K562 (cell line): ENCODE results near the gene TFAP2A. TPM values are rescaled to one million over a fixed set of nuclear protein-coding genes. Genes with fewer than 3 reads are reported as not detected.

Experiments used
- CUX1 ChIP-seq: fragments of 200-800 bp; sonication (Bioruptor generic); IDR thresholded peaks from 2 replicates; pipeline ENCODE4 v1.6.1; 2016; ENCODE audit warnings: missing genetic modification characterization, missing compliant biosample characterization
- HOXB6 ChIP-seq: fragments of 250-450 bp; sonication (Bioruptor Pico); IDR thresholded peaks from 2 replicates; pipeline ENCODE4 v1.5.1; 2022; ENCODE audit warnings: mild to moderate bottlenecking, borderline replicate concordance
- LEF1 ChIP-seq: fragments of 450-650 bp; IDR thresholded peaks from 2 replicates; pipeline ENCODE4 v1.6.1; 2016; ENCODE audit warnings: mild to moderate bottlenecking
- MAFF ChIP-seq: IDR thresholded peaks from 2 replicates; pipeline ENCODE4 v1.6.1; 2012; ENCODE audit warnings: low read length, improper control_type of control experiment
- MNT ChIP-seq, 2 experiments: fragments of 450-650 bp; conservative IDR thresholded peaks; 2 replicates each; pipeline ENCODE4 v1.6.1; 2017; ENCODE audit warnings: mild to moderate bottlenecking in 2 of 2, moderate library complexity in 2 of 2
- PKNOX1 ChIP-seq: fragments of 450-650 bp; IDR thresholded peaks from 2 replicates; pipeline ENCODE4 v1.6.1; 2016
- THAP7 ChIP-seq: fragments of 250-450 bp; sonication (Bioruptor Pico); IDR thresholded peaks from 2 replicates; pipeline ENCODE4 v1.5.0; 2021
- ZBTB49 ChIP-seq: sonication (generic); formaldehyde crosslinking; IDR thresholded peaks from 2 replicates; pipeline ENCODE4 v1.8.0; 2022; ENCODE audit warnings: missing genetic modification reagents, mild to moderate bottlenecking, borderline replicate concordance
- ZNF12 ChIP-seq: sonication (generic); formaldehyde crosslinking; IDR thresholded peaks from 2 replicates; pipeline ENCODE4 v1.4.0; 2020; ENCODE audit warnings: mild to moderate bottlenecking, missing genetic modification reagents
- ZNF609 ChIP-seq: sonication (generic); formaldehyde crosslinking; IDR thresholded peaks from 2 replicates; pipeline ENCODE4 v1.8.1; 2023; ENCODE audit warnings: missing genetic modification reagents, mild to moderate bottlenecking, borderline replicate concordance
- polyA plus RNA-seq, 8 experiments: library from polyadenylated mRNA; depleted of rRNA in 4 of 8; stranded (reverse) in 5 of 8; unstranded in 3 of 8; fragments of >200 nt; fragmentation: Nextera tagmentation in 2 of 8; fragmentation: Illumina TruSeq in 1 of 8; extraction: Ambion mirVana in 2 of 8; extraction: Trizol in 1 of 8; gene quantifications; 2 replicates each; pipeline versions ENCODE4 v1.2.1 to v1.2.3, GENCODE V29; 2011 to 2014; ENCODE audit warnings: inconsistent platforms in 1 of 8, missing spikeins in 1 of 8
- total RNA-seq, 7 experiments: library from RNA; depleted of rRNA in 6 of 7; stranded (reverse); fragments of >200 nt in 6 of 7; fragmentation: Illumina TruSeq in 2 of 7; extraction: Trizol in 2 of 7; gene quantifications; 2 replicates each; pipeline versions ENCODE4 v1.2.1 to v1.2.3, GENCODE V29; 2011 to 2021; ENCODE audit warnings: low replicate concordance in 1 of 7

TFAP2A gene
- total and polyA plus RNA-seq, 9 of the 15 experiments (the other 6 are each of a cell fraction or from before 2014, with no cell fraction given) = 0.14 to 0.53 (median 0.19) TPM; not detected in 1

- no peak for TF ChIP-seq ZNF609 (CRISPR knock-in tag)
- no peak for TF ChIP-seq THAP7 (CRISPR knock-in tag)
- TF ChIP-seq ZNF12 = no peak
- no peak for TF ChIP-seq MNT (conservative IDR thresholded peaks at IDR 0.05)
- TF ChIP-seq ZBTB49 = no peak
- TF ChIP-seq MAFF = no peak
- TF ChIP-seq HOXB6 (CRISPR knock-in tag) = no peak
- TF ChIP-seq PKNOX1 = no peak
- no peak for TF ChIP-seq CUX1 (CRISPR knock-in tag)
- TF ChIP-seq LEF1 = no peak
Observed at GRCh38 chr6:10383331-10384090, 31.4 kb downstream of the TFAP2A start (continued).
